Stimulated activated memory B cell treated with anti-CD40 and anti-IgM and Interleukin-4, amounts not matched to agents 10 μg/mL and 1 μg/mL and 100 μg/mL, for 72 hours (primary cell): ENCODE data around the gene CAMK2G.

Experiments used
- ATAC-seq: fragments of 150-1000 bp; cut with Tn5 transposase; 2 replicates; pipeline ENCODE4 v1.10.0; 2021
- H3K27ac Mint-ChIP-seq: one replicate; pipeline ENCODE4 v1.8.0; 2022; ENCODE audit warnings: mild to moderate bottlenecking, mixed read lengths
- H3K27me3 Mint-ChIP-seq: one replicate; pipeline ENCODE4 v1.8.0; 2022; ENCODE audit warnings: mixed read lengths
- H3K36me3 Mint-ChIP-seq: one replicate; pipeline ENCODE4 v1.8.0; 2022; ENCODE audit warnings: mixed read lengths
- H3K4me1 Mint-ChIP-seq: one replicate; pipeline ENCODE4 v1.8.0; 2022; ENCODE audit warnings: mixed read lengths
- H3K4me3 Mint-ChIP-seq: one replicate; pipeline ENCODE4 v1.8.0; 2022; ENCODE audit warnings: mild to moderate bottlenecking, moderate library complexity, mixed read lengths
- H3K9me3 Mint-ChIP-seq: one replicate; pipeline ENCODE4 v1.8.0; 2022; ENCODE audit warnings: mixed read lengths

The CAMK2G gene

DNA sequence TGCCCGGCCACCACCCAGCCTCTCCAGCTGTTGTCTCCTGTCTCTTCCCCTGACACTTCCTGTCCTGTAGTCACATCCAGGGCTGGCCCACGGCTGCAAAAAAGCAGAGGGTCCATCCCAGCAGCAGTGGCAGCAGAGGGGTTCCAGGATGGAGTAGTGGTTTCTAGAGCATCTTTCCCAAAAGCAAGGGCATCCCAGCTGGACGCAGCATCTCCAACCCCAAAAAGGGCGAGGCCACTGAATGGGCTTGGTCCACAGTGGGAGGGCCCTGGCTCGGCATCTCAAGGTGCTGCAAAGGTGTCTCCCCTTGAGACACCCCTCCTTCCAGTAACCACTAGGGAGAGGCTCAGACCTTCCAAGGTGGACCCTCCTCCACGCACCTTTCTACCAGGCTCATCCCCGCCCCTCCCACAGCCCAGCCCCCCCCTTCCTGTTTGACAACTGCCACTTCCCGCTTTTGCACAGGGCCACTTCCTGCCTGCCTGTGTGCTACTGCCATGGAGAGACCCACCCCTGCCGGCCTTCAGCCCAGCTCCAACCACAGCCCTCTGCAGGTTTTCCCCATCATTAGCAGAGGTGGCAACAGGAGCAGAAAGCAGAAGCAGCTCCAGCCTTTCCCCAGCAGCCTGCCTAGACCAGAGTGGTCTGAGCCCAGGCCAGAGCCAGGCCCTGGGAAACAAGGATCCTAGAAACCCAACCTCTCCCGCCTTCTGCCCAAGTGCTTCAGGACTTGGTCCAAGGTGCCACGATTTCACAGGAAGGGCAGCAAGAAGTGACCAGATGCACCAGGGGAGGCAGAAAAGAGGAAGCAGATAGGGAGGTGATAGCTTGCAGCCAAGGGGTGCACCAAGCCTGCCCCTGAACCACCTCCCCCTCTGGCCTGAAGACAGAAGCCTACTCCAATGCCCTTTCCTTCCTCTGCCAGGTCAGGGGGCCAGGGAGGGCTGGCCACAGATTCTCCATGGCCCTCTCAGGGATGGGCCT, 8.6 kb downstream of the CAMK2G start:
- peaks cover 53% of the 10 kb centered on the region for H3K4me1 Mint-ChIP-seq
- peak; percentile 97 for ATAC-seq
- H3K27ac Mint-ChIP-seq = peak overlapping the region; percentile 93
- H3K4me3 Mint-ChIP-seq = peak overlapping the region; percentile 73
- peaks cover 3% of the 10 kb centered on the region for H3K36me3 Mint-ChIP-seq
- H3K27me3 Mint-ChIP-seq = no peaks in the 10 kb centered on the region
- no peaks in the 10 kb centered on the region for H3K9me3 Mint-ChIP-seq

DNA sequence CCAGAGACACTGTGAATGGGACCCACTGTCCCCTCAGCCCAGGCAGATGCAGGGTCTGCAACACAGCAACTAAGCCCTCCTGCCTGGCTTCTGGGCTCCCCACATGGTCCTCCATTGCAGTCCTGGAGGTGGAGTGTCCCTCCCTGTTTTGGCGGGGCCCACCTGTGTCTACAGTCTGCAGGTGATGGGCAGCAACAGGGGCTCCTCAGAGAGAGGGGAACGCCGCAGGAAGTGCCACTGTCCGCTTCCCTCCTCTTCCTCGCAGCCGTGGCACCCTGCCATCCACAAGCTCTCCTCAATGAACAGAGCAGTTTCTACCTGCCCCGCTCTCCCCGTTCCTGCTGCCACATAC, 9.3 kb downstream of the CAMK2G start:
- H3K4me3 Mint-ChIP-seq = peak overlapping the region; percentile 73
- H3K27ac Mint-ChIP-seq = peak overlapping the region; percentile 93
- peaks cover 50% of the 10 kb centered on the region for H3K4me1 Mint-ChIP-seq
- H3K36me3 Mint-ChIP-seq = peaks cover 8% of the 10 kb centered on the region
- H3K9me3 Mint-ChIP-seq = no peaks in the 10 kb centered on the region
- no peak for ATAC-seq
- H3K27me3 Mint-ChIP-seq = no peaks in the 10 kb centered on the region

DNA sequence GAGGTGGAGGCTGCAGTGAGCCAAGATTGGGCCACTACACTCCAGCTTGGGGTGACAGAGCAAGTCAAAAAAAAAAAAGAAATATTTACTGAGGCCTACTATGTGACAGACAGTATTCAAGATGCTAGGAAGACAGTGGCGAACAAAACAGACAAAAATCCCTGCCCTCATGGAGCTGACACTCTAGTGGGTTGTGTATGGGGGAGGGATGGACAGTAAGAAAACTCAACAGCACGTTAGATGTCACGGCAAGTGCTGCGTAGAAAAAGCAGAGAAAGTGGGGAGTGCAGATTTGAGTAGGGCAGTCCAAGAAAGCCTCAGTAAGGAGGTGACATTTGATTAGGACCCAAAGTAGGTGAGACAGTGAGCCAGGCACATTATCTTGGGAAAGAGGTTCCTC, 10.1 kb downstream of the CAMK2G start:
- Mint-ChIP-seq H3K27me3 (no peaks in the 10 kb centered on the region), H3K4me3 (no peak overlapping the region), H3K4me1 (peaks cover 53% of the 10 kb centered on the region), H3K27ac (peak overlapping the region; percentile 93), H3K36me3 (peaks cover 15% of the 10 kb centered on the region), H3K9me3 (no peaks in the 10 kb centered on the region)
- ATAC-seq = no peak

DNA sequence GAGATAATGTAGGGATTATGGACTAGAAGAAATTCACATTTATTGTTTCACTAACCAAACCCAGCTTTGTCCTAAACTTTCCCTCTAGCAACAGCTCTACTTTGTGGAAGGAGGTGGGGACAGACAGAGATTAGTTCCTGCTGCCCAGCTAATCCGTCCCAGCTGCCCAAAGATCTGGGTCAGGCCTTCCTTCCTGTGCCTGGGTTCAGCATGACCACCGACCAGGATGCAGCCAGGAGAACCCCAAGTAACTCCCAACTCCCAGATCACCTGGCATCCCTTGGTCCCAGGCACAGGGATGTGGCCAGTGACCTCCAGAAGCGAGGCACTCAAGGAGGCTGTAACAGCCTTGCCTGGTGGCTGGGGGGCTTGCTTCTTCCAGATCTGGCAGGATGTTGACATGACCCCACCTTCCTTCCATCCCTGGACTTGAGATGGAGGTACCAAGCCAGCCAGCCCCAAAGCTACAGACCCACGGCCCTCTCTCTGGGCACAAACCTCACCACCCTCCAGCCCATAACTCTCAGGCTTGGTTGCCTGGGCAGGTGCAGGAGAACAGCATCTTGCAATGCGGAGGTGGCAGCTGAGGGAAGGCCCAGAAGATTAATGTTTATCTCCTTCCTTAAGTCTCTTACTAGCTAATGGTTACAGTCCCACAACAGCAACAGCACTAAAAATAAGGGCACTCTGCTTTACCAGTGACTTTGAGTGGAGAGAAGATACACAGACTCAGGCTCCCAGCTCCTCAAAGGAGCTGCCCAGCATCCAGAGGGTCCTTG, 11.1 kb downstream of the CAMK2G start:
- Mint-ChIP-seq H3K36me3 (peaks cover 20% of the 10 kb centered on the region), H3K27ac (peak overlapping the region; percentile 93), H3K4me1 (peaks cover 63% of the 10 kb centered on the region), H3K27me3 (no peaks in the 10 kb centered on the region), H3K9me3 (no peaks in the 10 kb centered on the region), H3K4me3 (no peak overlapping the region)
- no peak for ATAC-seq

DNA sequence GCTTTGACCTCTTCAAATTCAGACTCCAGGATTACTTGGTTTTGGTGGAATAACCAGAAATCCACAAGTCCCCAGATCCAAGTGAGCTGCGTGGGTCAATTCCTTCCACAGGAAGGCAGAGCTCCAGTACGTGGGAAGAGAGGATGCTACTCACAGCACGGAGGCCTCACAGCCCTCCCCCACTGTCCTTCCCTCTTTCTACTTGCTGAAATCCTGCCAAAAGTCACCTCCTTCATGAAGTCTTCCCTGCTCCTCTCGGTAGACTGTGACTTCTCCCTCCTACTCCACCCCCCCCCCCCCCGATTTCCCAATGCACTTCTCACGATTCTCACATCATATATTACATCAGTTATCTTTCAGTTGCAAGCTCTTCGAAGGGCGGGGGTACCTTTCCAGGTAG, 12.3 kb downstream of the CAMK2G start:
- H3K36me3 Mint-ChIP-seq = peaks cover 28% of the 10 kb centered on the region
- H3K27me3 Mint-ChIP-seq = no peaks in the 10 kb centered on the region
- no peak for ATAC-seq
- no peaks in the 10 kb centered on the region for H3K9me3 Mint-ChIP-seq
- peaks cover 64% of the 10 kb centered on the region for H3K4me1 Mint-ChIP-seq
- no peak overlapping the region for H3K4me3 Mint-ChIP-seq
- no peak overlapping the region for H3K27ac Mint-ChIP-seq

DNA sequence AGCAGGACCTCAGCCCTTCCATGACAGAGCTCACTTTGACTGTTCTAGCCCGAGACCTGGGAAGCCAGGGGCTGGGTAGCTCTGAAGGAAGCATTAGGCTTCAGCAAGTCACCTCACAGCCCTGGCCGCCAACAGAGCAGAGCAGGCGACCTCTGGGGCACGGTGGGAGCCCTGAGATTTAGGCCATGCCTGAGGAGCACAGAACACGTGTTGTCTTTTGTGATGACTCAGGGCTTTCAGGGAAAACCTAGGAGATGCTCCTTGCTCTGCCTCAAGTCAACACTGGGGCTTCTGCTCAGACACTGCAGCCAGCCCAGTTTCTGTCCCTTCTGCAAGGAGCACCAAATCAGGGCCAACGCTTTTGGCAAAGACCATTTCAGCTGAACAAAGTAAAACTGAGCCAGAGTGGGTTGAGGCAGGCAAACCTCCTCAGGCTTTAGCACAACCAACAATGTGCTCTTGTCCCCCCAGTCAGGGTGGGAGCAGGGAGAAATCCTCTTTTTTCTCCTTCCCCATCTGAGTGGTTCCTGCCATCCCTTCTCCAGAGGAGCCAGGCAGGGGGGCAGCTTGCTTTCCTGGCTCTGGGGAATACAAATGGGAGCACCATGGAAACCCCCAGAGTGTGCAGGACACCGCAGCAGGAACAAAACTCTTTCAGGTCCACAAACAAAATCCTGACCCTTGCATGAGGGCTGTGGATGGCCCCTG, 14.4 kb downstream of the CAMK2G start:
- Mint-ChIP-seq H3K4me1 (peaks cover 45% of the 10 kb centered on the region), H3K9me3 (no peaks in the 10 kb centered on the region), H3K36me3 (peaks cover 36% of the 10 kb centered on the region), H3K27me3 (no peaks in the 10 kb centered on the region), H3K4me3 (no peak overlapping the region), H3K27ac (peak overlapping the region; percentile 46)
- no peak for ATAC-seq

DNA sequence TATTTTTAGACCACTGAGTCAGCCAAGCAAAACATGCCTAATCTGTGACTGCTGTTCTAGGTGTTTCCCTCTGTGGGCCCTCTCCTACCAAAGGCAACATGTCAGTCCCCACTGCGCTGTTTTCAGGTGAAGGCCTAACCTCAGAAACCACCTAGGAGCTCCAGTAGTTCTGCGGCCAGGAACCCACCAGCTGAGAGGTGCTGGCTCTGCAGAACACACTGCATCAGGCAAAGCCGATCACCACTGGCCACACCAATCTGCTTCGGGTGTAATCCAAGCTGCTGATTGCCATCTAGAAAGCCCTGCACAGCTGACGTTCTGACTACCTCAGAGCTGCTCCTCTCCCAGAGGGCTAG, 14.9 kb downstream of the CAMK2G start:
- peak; percentile 73 for ATAC-seq
- Mint-ChIP-seq H3K9me3 (no peaks in the 10 kb centered on the region), H3K36me3 (peaks cover 36% of the 10 kb centered on the region), H3K27ac (peak overlapping the region; percentile 46), H3K27me3 (no peaks in the 10 kb centered on the region), H3K4me1 (peaks cover 40% of the 10 kb centered on the region), H3K4me3 (no peak overlapping the region)

DNA sequence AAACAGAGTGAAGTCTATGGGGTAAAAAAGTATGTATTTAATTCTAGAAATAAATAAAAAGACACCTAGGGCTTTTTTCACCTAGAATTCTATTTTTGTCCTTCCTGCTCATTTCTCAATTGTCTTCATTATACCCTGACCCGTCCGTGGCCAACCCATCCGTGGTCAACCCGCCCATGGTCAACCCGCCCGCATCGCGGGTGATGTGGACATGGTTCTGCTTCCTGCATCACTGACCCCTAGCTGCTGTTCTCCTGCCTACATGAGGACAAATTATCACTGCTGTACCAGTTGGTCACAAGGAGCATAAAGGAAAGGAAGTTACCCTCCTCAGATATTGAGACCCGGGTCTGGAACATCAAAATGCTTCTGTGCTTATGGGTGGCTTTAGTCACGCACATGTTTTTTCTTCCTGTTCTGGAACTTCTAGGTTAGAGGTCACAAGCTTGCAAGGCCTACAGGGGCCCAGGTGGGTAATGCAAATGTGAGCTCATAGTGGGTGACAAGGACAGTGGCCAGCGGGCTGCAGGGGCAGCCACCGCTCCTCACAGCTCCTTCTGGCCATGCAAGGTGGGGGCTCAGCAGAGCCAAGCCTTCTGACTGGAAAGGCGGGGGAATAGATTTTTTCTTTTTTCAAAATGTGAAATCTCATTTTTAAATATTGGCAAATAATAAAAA, 15.5 kb downstream of the CAMK2G start:
- peak overlapping the region; percentile 46 for H3K27ac Mint-ChIP-seq
- no peak overlapping the region for H3K4me3 Mint-ChIP-seq
- H3K9me3 Mint-ChIP-seq = no peaks in the 10 kb centered on the region
- peaks cover 36% of the 10 kb centered on the region for H3K36me3 Mint-ChIP-seq
- H3K27me3 Mint-ChIP-seq = no peaks in the 10 kb centered on the region
- peaks cover 35% of the 10 kb centered on the region for H3K4me1 Mint-ChIP-seq
- peak; percentile 50 for ATAC-seq

DNA sequence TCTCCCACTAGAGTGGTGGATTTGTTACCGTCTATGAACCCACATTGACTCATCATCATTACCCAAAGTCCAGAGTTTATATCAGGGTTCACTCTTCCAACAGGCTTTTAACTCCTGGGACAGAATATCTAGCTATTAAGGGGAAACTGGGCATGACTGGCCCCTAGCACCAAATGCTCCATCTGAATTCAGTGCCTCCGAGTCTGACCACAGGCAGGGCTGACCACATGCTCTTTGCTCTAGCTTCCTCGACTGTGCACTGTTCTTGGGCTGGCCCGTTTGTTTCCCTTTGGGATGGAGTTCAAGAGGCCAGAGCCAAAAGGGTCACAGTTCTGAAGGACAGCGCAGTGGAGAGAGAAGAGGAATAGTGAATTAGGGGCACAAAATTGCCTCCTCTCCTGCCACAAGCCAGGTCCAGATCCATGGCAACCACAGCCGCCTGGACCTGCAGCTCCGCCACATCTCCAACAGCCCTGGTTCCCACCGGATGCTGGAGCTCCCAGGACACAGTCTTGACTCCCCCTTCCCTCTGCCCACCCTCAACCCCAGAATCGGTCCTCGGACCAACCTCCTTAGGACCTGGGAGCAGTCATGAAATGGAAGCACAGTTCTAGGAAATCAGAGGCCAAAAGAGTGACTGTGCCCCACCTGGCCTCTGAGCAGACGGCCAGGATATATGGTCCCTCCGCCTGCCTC, 16.2 kb downstream of the CAMK2G start:
- peaks cover 39% of the 10 kb centered on the region for H3K4me1 Mint-ChIP-seq
- ATAC-seq = no peak
- no peak overlapping the region for H3K4me3 Mint-ChIP-seq
- H3K36me3 Mint-ChIP-seq = peaks cover 42% of the 10 kb centered on the region
- peak overlapping the region; percentile 62 for H3K27ac Mint-ChIP-seq
- no peaks in the 10 kb centered on the region for H3K27me3 Mint-ChIP-seq
- no peaks in the 10 kb centered on the region for H3K9me3 Mint-ChIP-seq

DNA sequence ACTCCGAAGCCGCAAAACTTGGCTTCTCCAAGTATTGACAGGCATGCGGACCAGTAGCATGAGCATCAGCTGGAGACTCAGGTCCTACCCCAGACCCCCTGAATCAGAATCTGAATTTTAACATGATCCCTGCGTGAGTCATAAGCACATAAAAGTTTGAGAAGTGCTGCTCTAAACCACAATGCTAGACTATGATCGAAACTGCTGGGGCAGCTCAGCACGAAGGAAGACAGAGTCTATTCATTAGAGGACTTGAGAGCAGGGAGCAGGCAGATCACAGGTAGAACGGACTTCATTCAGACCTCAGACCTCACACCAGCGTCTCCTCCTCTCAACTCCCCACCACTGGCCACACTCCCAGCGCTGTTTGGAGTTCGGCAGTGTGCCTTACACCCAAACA, 16.9 kb downstream of the CAMK2G start:
- peak overlapping the region; percentile 62 for H3K27ac Mint-ChIP-seq
- H3K36me3 Mint-ChIP-seq = peaks cover 48% of the 10 kb centered on the region
- no peak overlapping the region for H3K4me3 Mint-ChIP-seq
- H3K27me3 Mint-ChIP-seq = no peaks in the 10 kb centered on the region
- H3K9me3 Mint-ChIP-seq = no peaks in the 10 kb centered on the region
- peaks cover 42% of the 10 kb centered on the region for H3K4me1 Mint-ChIP-seq
- peak; percentile 76 for ATAC-seq

DNA sequence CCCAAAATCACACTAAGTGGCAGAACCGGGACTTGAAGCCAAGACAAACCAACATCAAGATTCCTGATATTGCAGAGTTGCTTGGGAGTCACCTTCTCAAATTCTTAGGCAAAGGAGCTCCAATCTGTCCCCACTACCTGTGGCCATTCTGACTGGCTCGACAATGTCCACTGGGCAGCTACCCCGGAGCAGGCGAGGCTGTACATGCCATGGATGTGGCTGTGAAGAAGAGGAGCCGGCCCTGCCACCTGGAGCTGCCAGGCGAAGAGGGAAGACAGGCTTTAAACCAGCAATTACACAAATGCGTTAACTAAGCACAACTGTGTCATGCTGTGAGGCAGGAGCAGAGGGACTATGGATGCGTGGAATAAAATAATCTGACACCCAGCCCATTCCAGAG, 18.1 kb downstream of the CAMK2G start:
- ATAC-seq = no peak
- Mint-ChIP-seq H3K9me3 (no peaks in the 10 kb centered on the region), H3K36me3 (peaks cover 58% of the 10 kb centered on the region), H3K27me3 (no peaks in the 10 kb centered on the region), H3K4me3 (no peak overlapping the region), H3K4me1 (peaks cover 42% of the 10 kb centered on the region), H3K27ac (no peak overlapping the region)

DNA sequence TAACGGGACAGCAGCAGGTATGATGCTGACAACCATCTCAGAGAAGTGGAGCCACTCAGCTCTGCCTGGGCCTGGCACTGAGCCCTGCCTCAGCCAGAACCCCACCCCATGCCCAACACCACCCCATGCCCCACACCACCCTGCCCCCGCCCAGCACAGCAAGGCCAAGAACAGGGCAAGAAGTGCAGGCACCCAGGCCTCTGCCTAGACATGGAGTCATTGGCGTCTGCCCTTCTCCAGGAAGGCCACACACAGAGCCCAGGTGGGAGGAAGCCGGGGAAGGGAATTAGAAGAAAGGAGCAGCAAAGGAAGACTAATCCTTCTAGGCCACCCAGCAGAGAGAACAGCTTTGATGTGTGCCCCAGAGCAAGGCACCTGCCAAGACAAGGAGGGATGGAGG, 18.9 kb downstream of the CAMK2G start:
- H3K36me3 Mint-ChIP-seq = peaks cover 57% of the 10 kb centered on the region
- H3K27me3 Mint-ChIP-seq = no peaks in the 10 kb centered on the region
- peaks cover 36% of the 10 kb centered on the region for H3K4me1 Mint-ChIP-seq
- ATAC-seq = no peak
- no peak overlapping the region for H3K4me3 Mint-ChIP-seq
- peak overlapping the region; percentile 20 for H3K27ac Mint-ChIP-seq
- no peaks in the 10 kb centered on the region for H3K9me3 Mint-ChIP-seq

DNA sequence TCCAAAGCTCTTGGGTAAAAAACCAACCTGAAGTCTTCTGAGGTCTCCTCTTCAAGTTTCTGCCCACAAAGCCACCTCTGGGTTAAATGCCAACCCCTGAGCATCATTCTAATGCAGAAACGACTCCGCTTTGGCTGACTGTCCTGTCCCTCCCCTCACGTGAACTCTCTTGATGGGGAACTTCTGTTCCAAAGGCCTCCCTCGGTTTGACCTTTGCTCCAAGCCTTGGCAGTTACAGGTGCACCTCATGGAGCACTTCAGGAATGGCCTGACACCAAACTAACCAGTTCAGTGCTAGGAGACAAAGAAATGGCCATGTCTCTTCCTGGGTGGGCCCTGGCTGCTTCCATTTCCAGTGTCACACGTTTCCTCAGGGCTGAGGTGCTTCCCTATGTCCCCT, 20.0 kb downstream of the CAMK2G start:
- H3K4me1 Mint-ChIP-seq = peaks cover 36% of the 10 kb centered on the region

DNA sequence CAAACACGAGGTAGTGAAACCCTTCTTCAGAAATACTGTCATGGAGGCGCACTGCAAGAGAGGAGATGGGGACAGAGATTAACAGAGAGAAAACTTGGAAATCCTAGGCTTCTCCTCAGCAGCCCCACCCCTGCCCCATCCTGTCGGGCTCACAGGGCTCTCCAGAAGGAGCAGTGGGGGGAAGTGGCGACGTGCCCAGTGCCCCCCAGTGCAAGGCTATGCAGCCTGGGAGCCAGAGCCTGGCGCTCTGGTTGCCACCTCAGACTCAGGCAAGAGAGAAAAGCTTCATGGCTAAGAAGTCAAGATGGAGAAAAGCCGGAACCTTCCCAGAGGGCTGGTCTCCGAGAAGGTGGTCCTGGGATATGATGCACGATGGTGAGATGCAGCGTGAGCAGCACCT, 21.2 kb downstream of the CAMK2G start:
- peaks cover 45% of the 10 kb centered on the region for H3K36me3 Mint-ChIP-seq
- H3K27ac Mint-ChIP-seq = peak overlapping the region; percentile 20
- H3K27me3 Mint-ChIP-seq = no peaks in the 10 kb centered on the region
- peaks cover 32% of the 10 kb centered on the region for H3K4me1 Mint-ChIP-seq
- H3K9me3 Mint-ChIP-seq = no peaks in the 10 kb centered on the region
- ATAC-seq = no peak
- no peak overlapping the region for H3K4me3 Mint-ChIP-seq

More for the DNA sequence above, 20.0 kb downstream of the CAMK2G start:
- Mint-ChIP-seq H3K4me3 (no peak overlapping the region), H3K27ac (no peak overlapping the region), H3K27me3 (no peaks in the 10 kb centered on the region), H3K36me3 (peaks cover 48% of the 10 kb centered on the region), H3K9me3 (no peaks in the 10 kb centered on the region)
- ATAC-seq = no peak
